ENCODE data around the gene SMIM14.

- TF ChIP-seq EZH2 (IDR thresholded peaks at IDR 0.05; ENCODE audit: borderline replicate concordance, low read depth, low read length, poor library complexity, severe bottlenecking) (no peak), CTCF (conservative IDR thresholded peaks at IDR 0.05; ENCODE audit: low read depth, low read length) (no peak)
Measured at GRCh38 chr4:39518484-39518883, 120.2 kb downstream of the SMIM14 start.
